DOHH2 (cell line): ENCODE measurements around the gene PRPF38B.

Experiments
- H3F3A ChIP-seq: fragments of 200-600 bp; sonication (generic), shearing (Covaris generic); 2 replicates; pipeline ENCODE4 v1.6.0; 2016; ENCODE audit warnings: antibody characterized with exemption, mild to moderate bottlenecking; ENCODE audit not compliant: control insufficient read depth, insufficient read depth
- H3K27ac ChIP-seq: fragments of 200-600 bp; sonication (generic); 2 replicates; pipeline ENCODE4 v1.5.1; 2014; ENCODE audit warnings: low read depth, mild to moderate bottlenecking, low read length, moderate library complexity
- H3K27me3 ChIP-seq: fragments of 200-600 bp; sonication (generic); 2 replicates; pipeline ENCODE4 v1.6.1; 2014; ENCODE audit warnings: mild to moderate bottlenecking, low read length, mixed read lengths; ENCODE audit not compliant: control insufficient read depth
- H3K36me3 ChIP-seq: fragments of 200-600 bp; sonication (generic); 2 replicates; pipeline ENCODE4 v1.6.1; 2014; ENCODE audit warnings: mild to moderate bottlenecking, low read length, moderate library complexity, mixed read lengths; ENCODE audit not compliant: control insufficient read depth
- H3K4me1 ChIP-seq: fragments of 200-600 bp; sonication (generic); 2 replicates; pipeline ENCODE4 v1.6.1; 2014; ENCODE audit warnings: mild to moderate bottlenecking, low read length, mixed read lengths; ENCODE audit not compliant: control insufficient read depth
- H3K4me2 ChIP-seq: fragments of 200-600 bp; sonication (generic); 2 replicates; pipeline ENCODE4 v1.6.0; 2014; ENCODE audit warnings: mild to moderate bottlenecking, low read length, moderate library complexity
- H3K4me3 ChIP-seq: fragments of 200-600 bp; sonication (generic); 2 replicates; pipeline ENCODE4 v1.5.1; 2014; ENCODE audit warnings: mild to moderate bottlenecking, low read length, mixed read lengths
- H3K79me2 ChIP-seq: fragments of 200-600 bp; sonication (generic); 2 replicates; pipeline ENCODE4 v1.6.1; 2014; ENCODE audit warnings: mild to moderate bottlenecking, low read length, mixed read lengths; ENCODE audit not compliant: control insufficient read depth
- H3K9me2 ChIP-seq: fragments of 200-600 bp; sonication (generic); replicated peaks from 2 replicates; pipeline ENCODE4 v1.6.1; 2014; ENCODE audit warnings: mild to moderate bottlenecking, low read length, mixed read lengths; ENCODE audit not compliant: control insufficient read depth
- H3K9me3 ChIP-seq: fragments of 200-600 bp; sonication (generic); 2 replicates; pipeline ENCODE4 v1.6.1; 2014; ENCODE audit warnings: antibody characterized with exemption, low read length, mixed read lengths; ENCODE audit not compliant: control insufficient read depth, insufficient read depth
- H4K20me1 ChIP-seq: fragments of 200-600 bp; sonication (generic); 2 replicates; pipeline ENCODE4 v1.6.0; 2014; ENCODE audit warnings: low read depth, mild to moderate bottlenecking, antibody characterized with exemption, low read length, moderate library complexity; ENCODE audit not compliant: control insufficient read depth, insufficient read depth
- CTCF ChIP-seq: fragments of 200-600 bp; sonication (generic); IDR thresholded peaks from one replicate; pipeline ENCODE4 v1.5.1; 2014; ENCODE audit warnings: antibody characterized with exemption, mild to moderate bottlenecking, low read depth, low read length; ENCODE audit not compliant: poor library complexity, severe bottlenecking
- EZH2phosphoT487 ChIP-seq: fragments of 200-600 bp; sonication (generic); IDR thresholded peaks from 2 replicates; pipeline ENCODE4 v1.6.1; 2017; ENCODE audit warnings: borderline replicate concordance, mild to moderate bottlenecking, antibody characterized with exemption, low read length, moderate library complexity, mixed read lengths

Gene PRPF38B

DNA sequence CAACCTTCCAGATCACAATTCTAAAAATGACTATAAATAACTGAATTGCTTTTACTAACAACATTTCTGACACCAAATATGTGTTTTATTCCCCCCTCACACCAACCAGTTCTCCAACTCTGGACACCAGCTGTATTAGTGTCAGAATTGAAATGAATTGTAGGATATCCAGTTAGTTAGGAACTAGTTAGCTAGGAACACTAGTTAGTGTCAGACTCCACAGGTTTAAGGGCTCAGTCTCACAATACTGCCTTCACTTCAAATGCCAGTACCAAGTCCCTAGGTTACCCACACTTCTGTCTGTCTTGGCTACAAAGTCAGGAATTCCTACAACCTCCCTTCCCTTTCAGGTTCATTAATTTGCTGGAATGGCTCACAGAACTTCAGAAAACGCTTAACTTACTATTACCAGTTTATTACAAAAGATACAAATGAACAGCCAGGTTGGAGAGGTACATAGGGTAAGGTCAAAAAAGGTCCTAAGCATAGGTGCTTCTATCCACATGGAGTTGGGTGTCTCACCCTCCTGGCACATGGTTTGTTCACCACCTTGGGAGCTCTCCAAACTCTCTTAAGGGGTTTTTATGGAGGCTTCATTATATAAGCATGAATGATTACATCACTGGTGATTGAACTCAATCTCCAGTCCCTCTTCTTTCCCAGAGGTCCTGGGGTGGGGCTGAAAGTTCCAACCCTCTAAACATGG, 58.5 kb downstream of the PRPF38B start:
- no peaks in the 10 kb centered on the region for H3K9me2 ChIP-seq
- H3K4me2 ChIP-seq: no peak overlapping the region
- no peak overlapping the region for H3K27ac ChIP-seq
- H3K27me3 ChIP-seq: no peaks in the 10 kb centered on the region
- TF ChIP-seq CTCF (no peak), EZH2phosphoT487 (no peak)
- no peaks in the 10 kb centered on the region for H4K20me1 ChIP-seq
- peaks cover 43% of the 10 kb centered on the region for H3K79me2 ChIP-seq
- peaks cover 49% of the 10 kb centered on the region for H3K36me3 ChIP-seq
- H3K4me1 ChIP-seq: peaks cover 12% of the 10 kb centered on the region
- H3F3A ChIP-seq: no peaks in the 10 kb centered on the region
- no peak overlapping the region for H3K4me3 ChIP-seq
- H3K9me3 ChIP-seq: no peaks in the 10 kb centered on the region
